ENCODE measurements around the gene FCER2. TPM values are rescaled to one million over a fixed set of nuclear protein-coding genes. Genes with fewer than 3 reads are reported as not detected.
A peak's percentile ranks its signal among the peaks of the same experiment; 100 is the strongest.

The FCER2 gene
- total RNA-seq, 2 experiments from 2014 or later: 0.29 to 0.31 TPM

DNA sequence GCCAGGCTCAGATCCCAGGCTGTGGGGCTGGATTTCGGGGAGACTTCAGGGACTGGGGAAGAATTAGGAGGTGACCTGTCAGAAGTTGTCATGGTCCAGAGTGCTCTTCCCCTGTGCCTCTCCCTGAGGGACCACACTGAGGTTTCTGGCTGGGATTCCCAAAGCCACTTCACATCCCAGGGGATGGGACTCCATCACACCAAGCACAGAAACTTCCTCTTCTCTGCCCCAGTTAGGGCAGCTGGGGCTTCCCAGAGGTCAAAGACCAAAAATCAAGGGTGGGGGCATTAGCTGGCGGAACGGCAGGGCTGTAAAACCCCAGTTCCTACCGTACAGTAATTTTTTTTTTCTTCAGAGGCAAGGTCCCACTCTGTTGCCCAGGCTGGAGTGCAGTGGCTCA, 7.4 kb downstream of the FCER2 start:
- POLR2A ChIA-PET: no interaction called here
- H3K36me3 Mint-ChIP-seq (ENCODE audit: low read depth): no peaks in the 10 kb centered on the region
- H3K4me3 Mint-ChIP-seq: no peak overlapping the region
- ATAC-seq: no peak
- H3K27ac Mint-ChIP-seq: no peak overlapping the region
- H3K4me1 Mint-ChIP-seq (ENCODE audit: low read depth): peaks cover 5% of the 10 kb centered on the region
- DNase-seq: no peak
- H3K9me3 Mint-ChIP-seq (ENCODE audit: insufficient read depth): no peaks in the 10 kb centered on the region
- CTCF ChIA-PET: interaction anchor here (2.1 kb wide), 1 partner anchor 14 kb away, joined by 8 read pairs; the partner anchor contains the start of gene TRAPPC5
- peaks cover 7% of the 10 kb centered on the region for H3K27me3 Mint-ChIP-seq (ENCODE audit: low read depth)

DNA sequence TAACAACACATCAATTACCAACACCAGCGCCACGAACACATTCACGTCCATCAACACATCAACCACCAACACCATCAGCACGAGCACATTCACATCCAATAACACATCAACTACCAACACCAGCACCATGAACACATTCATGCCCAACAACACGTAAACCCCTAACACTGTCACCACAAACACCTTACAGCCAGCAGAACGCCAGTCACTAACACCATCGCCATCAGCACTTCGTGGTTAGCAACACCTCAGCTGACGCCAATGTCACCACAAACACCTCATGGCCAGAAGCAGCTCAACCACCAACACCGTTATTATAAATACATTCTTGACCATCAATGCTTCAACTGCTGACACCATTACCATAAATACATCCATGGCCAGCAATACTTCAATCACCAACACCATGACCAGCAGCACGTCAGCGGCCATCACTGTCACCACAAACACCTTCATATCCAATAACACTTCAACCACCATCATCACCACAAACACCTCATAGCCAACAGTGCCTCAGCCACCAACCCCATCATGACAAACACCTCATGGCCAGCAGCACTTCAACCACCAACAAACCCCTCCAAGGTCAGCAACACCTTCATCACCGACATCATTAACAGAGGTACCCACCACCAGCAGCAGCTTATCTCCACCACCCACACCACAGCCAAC, 9.4 kb downstream of the FCER2 start:
- ChIA-PET CTCF (interaction anchor here (2.1 kb wide), 1 partner anchor 12 kb away, joined by 8 read pairs; the partner anchor contains the start of gene TRAPPC5), POLR2A (no interaction called here)
- peaks cover 3% of the 10 kb centered on the region for H3K27me3 Mint-ChIP-seq (ENCODE audit: low read depth)
- DNase-seq (no peak), ATAC-seq (no peak)
- no peaks in the 10 kb centered on the region for H3K9me3 Mint-ChIP-seq (ENCODE audit: insufficient read depth)
- H3K36me3 Mint-ChIP-seq (ENCODE audit: low read depth): no peaks in the 10 kb centered on the region
- H3K4me3 Mint-ChIP-seq: no peak overlapping the region
- no peaks in the 10 kb centered on the region for H3K4me1 Mint-ChIP-seq (ENCODE audit: low read depth)
- no peak overlapping the region for H3K27ac Mint-ChIP-seq

GRCh38 chr19:7691497-7691896, 10.4 kb downstream of the FCER2 start:
- Mint-ChIP-seq H3K27me3 (ENCODE audit: low read depth) (peaks cover under 1% of the 10 kb centered on the region), H3K4me1 (ENCODE audit: low read depth) (no peaks in the 10 kb centered on the region), H3K27ac (no peak overlapping the region), H3K4me3 (no peak overlapping the region), H3K9me3 (ENCODE audit: insufficient read depth) (no peaks in the 10 kb centered on the region), H3K36me3 (ENCODE audit: low read depth) (no peaks in the 10 kb centered on the region)
- POLR2A ChIA-PET: no interaction called here
- DNase-seq: no peak
- CTCF ChIA-PET: no interaction called here
- ATAC-seq: no peak

DNA sequence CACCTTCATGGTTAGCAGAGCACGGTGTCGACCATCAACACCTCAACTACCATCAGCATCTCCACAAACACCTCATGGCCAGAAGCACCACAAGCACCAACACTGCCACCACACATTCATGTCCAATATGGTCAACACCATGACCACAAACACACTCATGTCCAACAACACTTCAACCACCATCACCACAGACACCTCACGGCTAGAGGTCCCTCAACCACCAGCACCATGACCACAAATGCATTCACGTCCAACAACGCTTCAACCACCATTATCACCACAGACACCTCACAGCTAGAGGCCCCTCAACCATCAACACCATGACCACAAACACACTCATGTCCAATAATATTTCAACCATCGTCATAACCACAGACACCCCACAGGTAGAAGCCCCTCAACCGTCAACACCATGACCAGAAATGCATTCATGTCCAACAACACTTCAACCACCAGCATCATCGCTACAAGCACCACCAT, 11.1 kb downstream of the FCER2 start:
- ChIA-PET CTCF (no interaction called here), POLR2A (no interaction called here)
- Mint-ChIP-seq H3K27me3 (ENCODE audit: low read depth) (no peaks in the 10 kb centered on the region), H3K4me1 (ENCODE audit: low read depth) (no peaks in the 10 kb centered on the region), H3K36me3 (ENCODE audit: low read depth) (no peaks in the 10 kb centered on the region), H3K27ac (no peak overlapping the region), H3K4me3 (no peak overlapping the region), H3K9me3 (ENCODE audit: insufficient read depth) (no peaks in the 10 kb centered on the region)
- DNase-seq (no peak), ATAC-seq (no peak)

DNA sequence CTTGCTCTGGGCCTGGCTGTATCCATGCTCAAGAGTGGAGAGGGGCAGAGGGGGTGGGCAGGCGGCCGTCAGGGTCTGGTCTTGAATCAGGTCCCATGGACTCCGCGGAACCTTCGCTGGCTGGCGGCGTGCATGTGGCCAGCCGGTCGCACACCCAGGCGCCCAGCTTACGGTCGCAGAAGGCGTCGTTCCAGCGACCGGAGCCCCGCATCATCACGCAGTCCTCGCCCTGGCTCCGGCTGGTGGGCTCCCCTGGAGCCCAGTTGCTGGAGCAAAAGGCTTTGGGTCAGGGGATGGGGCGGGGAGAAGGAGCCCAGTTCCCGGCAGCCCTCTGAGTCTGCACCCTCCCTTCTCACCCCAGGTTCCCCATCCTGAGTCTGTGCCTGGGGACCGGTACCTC, 12.8 kb downstream of the FCER2 start:
- DNase-seq (no peak), ATAC-seq (no peak)
- no peak overlapping the region for H3K27ac Mint-ChIP-seq
- H3K9me3 Mint-ChIP-seq (ENCODE audit: insufficient read depth): no peaks in the 10 kb centered on the region
- ChIA-PET POLR2A (no interaction called here), CTCF (interaction anchor here (2.0 kb wide), 1 partner anchor 9 kb away, joined by 6 read pairs; the partner anchor contains the start of gene TRAPPC5)
- peaks cover 3% of the 10 kb centered on the region for H3K27me3 Mint-ChIP-seq (ENCODE audit: low read depth)
- no peaks in the 10 kb centered on the region for H3K36me3 Mint-ChIP-seq (ENCODE audit: low read depth)
- no peak overlapping the region for H3K4me3 Mint-ChIP-seq
- H3K4me1 Mint-ChIP-seq (ENCODE audit: low read depth): no peaks in the 10 kb centered on the region

- H3K9me3 Mint-ChIP-seq (ENCODE audit: insufficient read depth): no peaks in the 10 kb centered on the region
- POLR2A ChIA-PET: no interaction called here
- no peak for DNase-seq
- CTCF ChIA-PET: no interaction called here
- peaks cover 5% of the 10 kb centered on the region for H3K4me1 Mint-ChIP-seq (ENCODE audit: low read depth)
- H3K4me3 Mint-ChIP-seq: no peak overlapping the region
- peaks cover 3% of the 10 kb centered on the region for H3K27me3 Mint-ChIP-seq (ENCODE audit: low read depth)
- no peak for ATAC-seq
- peaks cover 8% of the 10 kb centered on the region for H3K36me3 Mint-ChIP-seq (ENCODE audit: low read depth)
- no peak overlapping the region for H3K27ac Mint-ChIP-seq
Observed at GRCh38 chr19:7687177-7687576, 14.8 kb downstream of the FCER2 start.

DNA sequence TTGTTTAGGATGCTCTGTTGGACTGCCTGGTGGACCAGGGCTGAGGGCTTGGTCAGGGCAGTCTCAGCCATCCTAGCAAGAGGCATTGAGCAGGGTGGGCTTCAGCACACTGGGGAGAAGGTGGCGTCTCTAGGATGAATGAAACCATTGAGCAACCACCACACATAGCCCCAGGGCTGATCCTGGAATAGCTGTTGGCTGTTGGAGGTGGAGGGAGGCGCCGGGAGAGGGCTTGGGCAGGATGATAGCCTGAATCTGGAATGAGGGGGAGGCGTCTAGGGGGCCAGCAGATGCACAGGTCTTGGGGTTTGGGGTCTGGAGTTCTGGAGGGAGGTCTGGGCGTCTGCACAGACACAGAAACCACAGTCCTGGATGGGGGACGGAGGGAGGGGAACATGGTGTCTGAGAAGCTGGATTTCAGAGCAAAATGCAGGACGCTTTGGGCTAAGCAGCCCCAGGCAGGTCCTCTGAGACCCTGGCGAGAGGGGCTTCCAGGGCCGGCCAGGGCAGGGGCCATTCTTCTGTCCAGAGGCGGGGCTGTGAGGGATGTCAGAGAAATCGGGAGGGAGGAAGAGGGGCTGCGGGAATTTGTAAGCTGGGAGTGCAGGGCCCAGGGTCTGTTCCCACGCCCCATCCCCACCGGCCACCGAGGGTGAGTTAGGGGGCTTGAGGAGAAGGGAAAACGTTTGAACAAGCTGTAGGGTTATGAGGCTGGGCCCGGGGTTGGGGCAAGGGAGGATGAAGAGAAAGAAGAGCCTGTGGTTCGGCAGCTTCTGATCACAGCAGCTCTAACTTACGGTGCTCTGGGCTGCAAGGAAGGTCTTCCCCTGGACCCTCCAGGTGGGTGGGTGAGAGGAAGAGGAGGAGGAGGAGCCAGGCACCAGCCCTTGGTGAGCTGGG, 16.1 kb downstream of the FCER2 start:
- DNase-seq: no peak
- H3K9me3 Mint-ChIP-seq (ENCODE audit: insufficient read depth): no peaks in the 10 kb centered on the region
- peaks cover 10% of the 10 kb centered on the region for H3K4me1 Mint-ChIP-seq (ENCODE audit: low read depth)
- ATAC-seq: no peak
- POLR2A ChIA-PET: no interaction called here
- peaks cover 3% of the 10 kb centered on the region for H3K27me3 Mint-ChIP-seq (ENCODE audit: low read depth)
- H3K27ac Mint-ChIP-seq: no peak overlapping the region
- CTCF ChIA-PET: interaction anchor here (0.7 to 2.5 kb wide), 3 partner anchors 113 to 439 kb away, joined by 4 to 7 read pairs (median 4); no protein-coding TSS in a partner anchor
- H3K36me3 Mint-ChIP-seq (ENCODE audit: low read depth): peaks cover 11% of the 10 kb centered on the region
- H3K4me3 Mint-ChIP-seq: no peak overlapping the region

- ATAC-seq (no peak), DNase-seq (no peak)
- peak overlapping the region; percentile 28 for H3K4me3 Mint-ChIP-seq
- no peaks in the 10 kb centered on the region for H3K9me3 Mint-ChIP-seq (ENCODE audit: insufficient read depth)
- peaks cover 38% of the 10 kb centered on the region for H3K4me1 Mint-ChIP-seq (ENCODE audit: low read depth)
- ChIA-PET CTCF (interaction anchor here (2.6 to 3.2 kb wide), 3 partner anchors 28 to 118 kb away, joined by 20 to 100 read pairs (median 50); partner anchors contain the start of genes PET100 and XAB2), POLR2A (no interaction called here)
- H3K27me3 Mint-ChIP-seq (ENCODE audit: low read depth): peaks cover 15% of the 10 kb centered on the region
- H3K36me3 Mint-ChIP-seq (ENCODE audit: low read depth): peaks cover 11% of the 10 kb centered on the region
- H3K27ac Mint-ChIP-seq: no peak overlapping the region
Observed at GRCh38 chr19:7682175-7682855, 19.6 kb downstream of the FCER2 start.

DNA sequence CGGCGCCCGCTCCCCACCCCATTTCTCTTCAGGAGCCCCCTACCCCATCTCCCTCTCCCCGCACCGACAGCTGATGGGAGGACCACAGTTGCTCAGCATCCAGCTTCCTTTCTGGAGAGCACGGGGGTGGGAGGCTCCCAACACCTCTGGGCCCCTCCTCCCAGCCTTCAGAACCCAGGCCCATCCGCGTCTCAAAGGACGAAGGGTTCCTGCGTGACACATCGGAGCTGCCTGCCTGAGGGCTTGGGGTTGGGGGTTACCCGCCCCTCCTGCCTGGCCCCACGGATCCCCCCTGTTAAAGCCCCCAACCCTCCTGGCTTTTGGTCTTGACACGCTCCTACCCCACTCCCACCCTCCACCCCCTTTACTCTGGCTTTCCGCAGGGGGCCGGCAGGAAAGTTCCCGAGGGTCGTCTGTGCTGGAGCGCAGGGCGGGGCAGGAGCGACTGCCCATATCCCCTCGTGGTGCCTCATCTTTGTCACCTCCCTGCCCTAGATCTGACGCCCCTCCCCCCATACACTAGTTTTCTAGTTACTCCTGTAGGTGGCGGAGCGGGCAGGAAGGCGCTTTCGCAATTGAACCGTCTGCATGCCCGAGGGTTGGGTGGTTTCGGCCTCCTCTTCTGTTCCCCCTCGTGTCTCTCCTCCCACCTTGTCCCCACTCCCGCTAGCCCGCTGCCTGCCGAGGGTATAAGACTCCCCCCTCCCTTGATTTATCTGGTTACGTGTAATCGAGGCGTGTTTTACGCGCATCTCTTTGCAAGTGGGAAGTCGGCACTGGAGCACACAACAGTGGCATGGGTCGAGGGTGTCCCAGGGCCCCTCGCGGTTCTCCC, 20.4 kb downstream of the FCER2 start:
- ATAC-seq: peak; percentile 54
- POLR2A ChIA-PET: interaction anchor here (0.8 to 1.4 kb wide), 3 partner anchors 38 to 113 kb away, joined by 3 to 5 read pairs (median 5); partner anchors contain the start of genes PET100 and XAB2
- CTCF ChIA-PET: interaction anchor here (0.5 to 3.2 kb wide), 62 partner anchors 8 to 1936 kb away, joined by 3 to 100 read pairs (median 4); partner anchors contain the start of genes ARHGEF18, CD209, FCER2 and MAP2K7
- Mint-ChIP-seq H3K36me3 (ENCODE audit: low read depth) (peaks cover 11% of the 10 kb centered on the region), H3K27ac (peak overlapping the region; percentile 93), H3K9me3 (ENCODE audit: insufficient read depth) (no peaks in the 10 kb centered on the region), H3K4me1 (ENCODE audit: low read depth) (peaks cover 46% of the 10 kb centered on the region), H3K27me3 (ENCODE audit: low read depth) (peaks cover 15% of the 10 kb centered on the region), H3K4me3 (peak overlapping the region; percentile 87)
- DNase-seq: peak; percentile 93

DNA sequence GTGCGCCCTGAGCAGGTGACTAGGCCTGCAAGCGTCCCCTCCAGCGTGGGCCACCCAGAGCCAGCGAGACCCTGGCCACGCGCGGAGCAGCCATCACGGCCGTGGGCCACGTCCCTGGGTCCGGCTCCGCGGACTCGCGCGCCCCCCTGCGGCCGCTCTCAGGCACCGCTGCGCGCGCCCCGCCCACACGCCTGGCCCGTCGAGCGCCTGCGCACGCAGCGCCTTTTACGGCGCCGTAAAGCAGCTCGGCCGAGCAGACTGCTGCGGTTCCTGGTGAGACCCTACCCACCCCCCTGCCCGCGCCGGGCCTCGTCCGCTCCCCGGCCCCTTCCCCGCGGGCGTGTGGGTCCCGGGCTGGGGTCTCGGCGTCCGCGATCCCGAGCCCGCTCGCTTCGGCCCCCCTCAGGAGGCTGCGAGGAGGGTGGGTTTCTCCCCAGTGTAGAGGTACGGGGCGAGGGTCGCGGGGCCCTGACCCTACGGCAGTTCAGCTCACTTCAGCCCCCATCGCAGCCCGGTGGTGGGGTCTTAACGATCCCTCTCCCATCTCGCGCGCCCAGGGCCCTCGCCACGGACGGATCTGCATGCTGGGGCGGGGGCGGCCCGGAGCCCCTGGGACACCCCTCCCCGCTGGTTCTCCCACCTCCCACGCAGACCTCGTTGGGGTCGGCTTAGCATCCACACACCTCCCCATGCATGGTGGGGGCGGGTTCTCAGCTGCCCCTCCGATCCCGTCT, 21.2 kb downstream of the FCER2 start, which contains the start of gene TRAPPC5:
Gene TRAPPC5 (plus strand): TSS at position 228 of the 734 bp plus-strand sequence. CDS start 1,421 bp downstream, outside the sequence.
- ChIA-PET POLR2A (interaction anchor here (0.8 to 1.4 kb wide), 3 partner anchors 39 to 112 kb away, joined by 3 to 5 read pairs (median 5); partner anchors contain the start of genes PET100 and XAB2), CTCF (interaction anchor here (0.5 to 3.2 kb wide), 63 partner anchors 8 to 1935 kb away, joined by 3 to 100 read pairs (median 4); partner anchors contain the start of genes ARHGEF18, CD209, FCER2 and MAP2K7)
- H3K4me3 Mint-ChIP-seq: peak within 1 kb of the TSS; percentile 87
- peaks cover 11% of the 10 kb centered on the region for H3K36me3 Mint-ChIP-seq (ENCODE audit: low read depth)
- peak; percentile 88 for DNase-seq
- peak; percentile 80 for ATAC-seq
- peak within 1 kb of the TSS; percentile 93 for H3K27ac Mint-ChIP-seq
- no peaks in the 10 kb centered on the region for H3K9me3 Mint-ChIP-seq (ENCODE audit: insufficient read depth)
- H3K4me1 Mint-ChIP-seq (ENCODE audit: low read depth): peaks cover 54% of the 10 kb centered on the region
- peaks cover 17% of the 10 kb centered on the region for H3K27me3 Mint-ChIP-seq (ENCODE audit: low read depth)

Data from activated CD8-positive, alpha-beta T cell treated with anti-CD3 and anti-CD28 coated beads, Interleukin-2, amount 10 ng/mL, durations not matched to agents 7 days and 5 days (primary cell).